OCI-LY3 (cell line): ENCODE measurements around the gene FLVCR2.

Experiments
- EZH2phosphoT487 ChIP-seq: fragments of 200-600 bp; shearing (Covaris generic); IDR thresholded peaks from 2 replicates; pipeline ENCODE4 v1.6.1; 2018; ENCODE audit warnings: antibody characterized with exemption, mixed run types, low read depth
- TF ChIP-seq, protein P1 (sequence below): fragments of 200-600, 300-600 bp; sonication (generic); IDR thresholded peaks from 2 replicates; pipeline ENCODE4 v1.5.1; 2014; ENCODE audit warnings: antibody characterized with exemption, low read length, low read depth

DNA sequence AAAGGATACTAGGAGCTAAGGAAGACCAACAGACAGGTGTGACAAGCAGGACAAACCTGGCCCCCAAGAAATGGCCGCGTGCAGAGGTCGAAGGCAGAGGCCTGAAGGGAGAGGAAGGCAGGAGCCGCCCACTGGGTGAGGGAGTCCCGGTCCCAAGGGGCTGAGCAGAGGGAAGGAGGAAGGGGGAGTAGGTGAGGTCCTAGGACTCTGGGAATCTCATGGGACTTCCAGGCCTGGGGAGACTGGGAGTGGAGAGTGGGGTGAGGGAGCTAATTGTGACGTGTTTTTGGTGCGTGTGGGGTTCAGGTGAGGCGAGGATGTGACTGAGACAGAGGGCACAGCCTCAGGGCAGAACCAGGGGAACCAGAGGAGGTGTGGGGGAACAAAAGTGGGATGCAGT is 11.7 kb upstream of the FLVCR2 start:
- TF ChIP-seq, protein P1, sequence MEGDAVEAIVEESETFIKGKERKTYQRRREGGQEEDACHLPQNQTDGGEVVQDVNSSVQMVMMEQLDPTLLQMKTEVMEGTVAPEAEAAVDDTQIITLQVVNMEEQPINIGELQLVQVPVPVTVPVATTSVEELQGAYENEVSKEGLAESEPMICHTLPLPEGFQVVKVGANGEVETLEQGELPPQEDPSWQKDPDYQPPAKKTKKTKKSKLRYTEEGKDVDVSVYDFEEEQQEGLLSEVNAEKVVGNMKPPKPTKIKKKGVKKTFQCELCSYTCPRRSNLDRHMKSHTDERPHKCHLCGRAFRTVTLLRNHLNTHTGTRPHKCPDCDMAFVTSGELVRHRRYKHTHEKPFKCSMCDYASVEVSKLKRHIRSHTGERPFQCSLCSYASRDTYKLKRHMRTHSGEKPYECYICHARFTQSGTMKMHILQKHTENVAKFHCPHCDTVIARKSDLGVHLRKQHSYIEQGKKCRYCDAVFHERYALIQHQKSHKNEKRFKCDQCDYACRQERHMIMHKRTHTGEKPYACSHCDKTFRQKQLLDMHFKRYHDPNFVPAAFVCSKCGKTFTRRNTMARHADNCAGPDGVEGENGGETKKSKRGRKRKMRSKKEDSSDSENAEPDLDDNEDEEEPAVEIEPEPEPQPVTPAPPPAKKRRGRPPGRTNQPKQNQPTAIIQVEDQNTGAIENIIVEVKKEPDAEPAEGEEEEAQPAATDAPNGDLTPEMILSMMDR, result 0 out of 2 replicates have a peak, but pooled peaks have one; percentile 1
- TF ChIP-seq EZH2phosphoT487, result no peak
